RWPE2 (cell line): Measurements from ENCODE around the gene MESD.

Experiments
- ATAC-seq: fragments of 200-7000 bp; cut with Tn5 transposase; 3 replicates; pipeline ENCODE4 v1.9.1; 2021; ENCODE audit warnings: low read depth
- DNase-seq: peaks from one replicate; pipeline ENCODE4 v3.0.0-alpha.2; 2020; ENCODE audit warnings: low spot score
- H3K27ac ChIP-seq: fragments of 450-650 bp; 2 replicates; pipeline ENCODE4 v1.5.1; 2017; ENCODE audit warnings: mild to moderate bottlenecking; ENCODE audit not compliant: poor library complexity, severe bottlenecking
- H3K27me3 ChIP-seq: fragments of 250-450 bp; sonication (Bioruptor Pico); 2 replicates; pipeline ENCODE4 v1.5.1; 2021; ENCODE audit warnings: mild to moderate bottlenecking, moderate library complexity; ENCODE audit not compliant: insufficient read depth, poor library complexity, severe bottlenecking
- H3K36me3 ChIP-seq: fragments of 250-450 bp; sonication (Bioruptor Pico); 2 replicates; pipeline ENCODE4 v1.5.1; 2020; ENCODE audit warnings: low read depth, mild to moderate bottlenecking, moderate library complexity
- H3K4me1 ChIP-seq: fragments of 250-450 bp; sonication (Bioruptor Pico); 2 replicates; pipeline ENCODE4 v1.5.1; 2021; ENCODE audit warnings: mild to moderate bottlenecking, moderate library complexity; ENCODE audit not compliant: insufficient read depth, poor library complexity, severe bottlenecking
- H3K4me3 ChIP-seq: fragments of 250-450 bp; sonication (Bioruptor Pico); 2 replicates; pipeline ENCODE4 v1.5.1; 2021; ENCODE audit warnings: mild to moderate bottlenecking, moderate library complexity; ENCODE audit not compliant: severe bottlenecking
- H3K9me3 ChIP-seq: fragments of 250-450 bp; sonication (Bioruptor Pico); 2 replicates; pipeline ENCODE4 v1.5.1; 2021; ENCODE audit warnings: mild to moderate bottlenecking, moderate library complexity; ENCODE audit not compliant: severe bottlenecking
- CTCF ChIP-seq: fragments of 450-650 bp; IDR thresholded peaks from one replicate; pipeline ENCODE4 v1.5.1; 2017; ENCODE audit warnings: mild to moderate bottlenecking, moderate library complexity; ENCODE audit not compliant: poor library complexity, severe bottlenecking

Gene MESD

DNA sequence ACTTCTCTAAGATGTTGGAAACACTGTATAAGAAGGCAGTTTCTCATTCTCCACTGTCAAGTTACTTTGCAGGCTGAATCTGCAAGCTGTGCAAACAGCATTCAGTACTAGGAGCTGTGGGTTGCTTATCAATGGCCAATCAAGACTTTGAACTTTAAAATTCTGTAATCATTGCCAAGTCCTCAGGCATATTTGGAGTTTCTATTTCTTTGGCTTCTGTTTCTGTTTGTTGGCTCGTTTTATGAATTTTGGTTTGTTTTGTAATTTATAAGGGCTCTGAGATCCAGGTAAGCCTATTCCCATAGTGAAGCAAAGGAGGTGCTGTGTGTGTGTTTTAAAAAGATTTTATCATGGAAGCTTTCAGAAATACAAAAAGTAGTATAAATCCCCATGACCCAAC, 43.2 kb upstream of the MESD start:
- Histone ChIP-seq H3K27me3 (no peaks in the 10 kb centered on the region), H3K27ac (no peak overlapping the region), H3K36me3 (no peaks in the 10 kb centered on the region), H3K9me3 (no peaks in the 10 kb centered on the region), H3K4me3 (no peak overlapping the region), H3K4me1 (no peaks in the 10 kb centered on the region)
- TF ChIP-seq CTCF: no peak
- DNase-seq: no peak
- no peak for ATAC-seq

GRCh38 chr15:81032355-81032754, 42.7 kb upstream of the MESD start:
- no peak overlapping the region for H3K4me3 ChIP-seq
- no peaks in the 10 kb centered on the region for H3K27me3 ChIP-seq
- no peak for ATAC-seq
- no peaks in the 10 kb centered on the region for H3K9me3 ChIP-seq
- DNase-seq: no peak
- no peak overlapping the region for H3K27ac ChIP-seq
- H3K4me1 ChIP-seq: no peaks in the 10 kb centered on the region
- H3K36me3 ChIP-seq: no peaks in the 10 kb centered on the region
- TF ChIP-seq CTCF: no peak

GRCh38 chr15:81031203-81031602, 41.6 kb upstream of the MESD start:
- no peaks in the 10 kb centered on the region for H3K4me1 ChIP-seq
- ATAC-seq (no peak), DNase-seq (no peak)
- H3K9me3 ChIP-seq: no peaks in the 10 kb centered on the region
- no peaks in the 10 kb centered on the region for H3K36me3 ChIP-seq
- no peak for TF ChIP-seq CTCF
- H3K27me3 ChIP-seq: no peaks in the 10 kb centered on the region
- H3K4me3 ChIP-seq: no peak overlapping the region
- H3K27ac ChIP-seq: no peak overlapping the region

GRCh38 chr15:81030301-81030750, 40.7 kb upstream of the MESD start:
- H3K4me1 ChIP-seq: no peaks in the 10 kb centered on the region
- no peaks in the 10 kb centered on the region for H3K36me3 ChIP-seq
- H3K4me3 ChIP-seq: no peak overlapping the region
- DNase-seq (no peak), ATAC-seq (no peak)
- no peaks in the 10 kb centered on the region for H3K9me3 ChIP-seq
- H3K27me3 ChIP-seq: no peaks in the 10 kb centered on the region
- no peak overlapping the region for H3K27ac ChIP-seq
- no peak for TF ChIP-seq CTCF

DNA sequence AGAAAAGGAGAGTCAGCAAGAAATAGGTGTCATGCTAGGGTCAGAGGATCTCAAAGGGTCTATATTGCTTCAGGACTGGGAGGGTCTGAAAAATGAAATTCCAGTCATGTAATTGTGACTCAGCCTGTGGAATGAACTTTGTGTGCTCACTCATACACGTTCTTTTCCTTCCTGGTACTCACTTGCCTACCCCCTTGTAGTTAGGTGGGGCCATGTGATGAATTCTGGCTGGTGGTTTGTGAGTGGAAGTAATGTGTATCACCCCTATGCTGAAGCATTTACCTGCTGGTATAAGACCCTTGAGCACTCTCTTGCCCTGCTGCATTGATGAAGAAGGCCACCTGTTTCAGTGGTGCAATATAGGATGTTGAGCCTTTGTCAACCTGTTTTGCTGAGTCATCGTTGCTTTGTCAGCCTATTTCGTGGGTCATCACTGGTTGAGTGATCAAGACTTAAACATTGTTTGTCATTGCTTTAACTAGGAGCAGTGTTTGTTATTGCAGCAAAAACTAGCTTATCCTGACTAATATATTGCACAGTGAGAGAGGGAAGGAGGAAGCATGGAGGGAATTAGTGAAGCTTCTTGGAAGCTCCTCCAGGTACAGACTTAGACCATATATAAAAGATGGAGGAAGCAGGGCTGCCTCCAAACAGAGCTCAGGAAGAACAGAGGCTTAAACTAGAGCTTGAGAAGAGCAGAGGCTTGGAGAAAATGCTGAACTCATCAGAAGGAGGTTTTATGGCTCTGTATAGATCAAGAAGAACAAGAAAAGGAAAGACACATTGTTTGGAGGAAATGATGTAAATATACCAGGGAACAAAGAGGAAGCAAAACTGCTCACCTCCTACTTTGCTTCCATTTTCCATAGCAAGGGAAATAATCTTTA, 40.0 kb upstream of the MESD start:
- no peak for TF ChIP-seq CTCF
- Histone ChIP-seq H3K9me3 (no peaks in the 10 kb centered on the region), H3K4me3 (no peak overlapping the region), H3K4me1 (no peaks in the 10 kb centered on the region), H3K36me3 (no peaks in the 10 kb centered on the region), H3K27ac (no peak overlapping the region), H3K27me3 (no peaks in the 10 kb centered on the region)
- DNase-seq (no peak), ATAC-seq (peak; percentile 71)
